Colon (tissue), 2 donors: ENCODE results near the gene PRXL2B.

Experiments used
- FAIRE-seq: peaks from 2 replicates; lab custom pipeline; 2012; peaks lifted over from hg19 to GRCh38; lab: Jason Lieb, UNC
- donor health status: control.
- donor health status: control.

The PRXL2B gene

DNA sequence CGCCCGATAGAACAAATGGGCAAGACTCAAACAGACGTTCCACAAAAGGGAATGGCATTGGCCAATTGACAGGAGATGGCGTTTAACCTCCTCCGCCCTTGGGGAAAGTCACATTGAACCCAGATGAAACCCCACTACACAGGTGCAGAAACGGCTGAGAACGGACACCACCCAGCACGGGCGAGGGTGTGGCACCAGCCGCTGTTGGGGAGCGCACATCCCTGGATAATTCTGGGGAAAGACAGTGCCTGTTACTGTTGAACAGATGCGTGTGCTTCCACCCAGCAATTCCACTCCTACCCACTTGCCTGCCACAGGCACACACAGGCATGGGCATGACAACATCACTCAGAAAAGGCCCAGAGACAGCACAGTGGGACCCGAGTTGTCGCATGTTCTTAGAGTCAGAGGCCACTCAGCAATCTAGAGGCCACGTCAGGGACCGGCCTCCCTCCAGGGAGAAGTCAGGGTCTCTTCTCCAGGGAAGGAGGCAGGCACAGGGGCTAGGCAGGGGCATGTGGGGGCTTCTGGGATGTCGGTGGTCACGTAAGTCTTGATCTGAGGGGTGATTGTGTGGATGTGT is 15.2 kb downstream of the PRXL2B start:
- no peak for FAIRE-seq

GRCh38 chr1:2602311-2602835 is 15.8 kb downstream of the PRXL2B start:
- no peak for FAIRE-seq

- FAIRE-seq, result no peak
Measured at GRCh38 chr1:2602866-2603520, 16.4 kb downstream of the PRXL2B start.

DNA sequence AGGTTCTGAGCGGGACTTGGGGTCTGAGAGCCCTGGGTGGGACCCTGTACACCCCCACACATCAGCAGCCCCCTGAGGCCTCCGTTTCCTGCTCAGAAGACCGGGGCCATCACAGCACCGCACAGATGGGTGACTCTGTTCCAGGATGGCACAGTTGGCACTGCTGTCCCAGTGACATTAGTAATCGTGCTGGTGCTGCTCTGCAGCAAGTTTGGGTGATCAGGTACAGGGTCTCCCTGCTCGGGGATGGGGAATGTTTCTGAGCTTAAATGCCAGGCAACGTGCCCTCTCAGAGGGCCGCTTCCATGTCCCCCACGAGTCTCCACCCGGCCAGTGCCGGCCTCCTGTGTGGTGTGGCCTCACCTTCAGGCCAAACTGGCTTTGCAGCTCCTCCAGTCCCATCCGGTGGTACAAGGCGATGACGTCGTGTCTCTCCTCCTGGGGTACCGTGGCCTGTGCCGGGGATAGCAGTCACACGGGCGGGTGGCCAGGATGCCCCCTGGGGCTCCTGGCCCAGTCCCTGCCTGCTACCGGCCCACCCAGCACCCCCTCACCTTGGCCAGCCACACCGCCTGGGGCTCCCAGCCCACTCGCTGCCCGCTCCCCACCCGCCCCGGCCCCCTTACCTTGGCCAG is 17.1 kb downstream of the PRXL2B start:
- FAIRE-seq, result no peak

DNA sequence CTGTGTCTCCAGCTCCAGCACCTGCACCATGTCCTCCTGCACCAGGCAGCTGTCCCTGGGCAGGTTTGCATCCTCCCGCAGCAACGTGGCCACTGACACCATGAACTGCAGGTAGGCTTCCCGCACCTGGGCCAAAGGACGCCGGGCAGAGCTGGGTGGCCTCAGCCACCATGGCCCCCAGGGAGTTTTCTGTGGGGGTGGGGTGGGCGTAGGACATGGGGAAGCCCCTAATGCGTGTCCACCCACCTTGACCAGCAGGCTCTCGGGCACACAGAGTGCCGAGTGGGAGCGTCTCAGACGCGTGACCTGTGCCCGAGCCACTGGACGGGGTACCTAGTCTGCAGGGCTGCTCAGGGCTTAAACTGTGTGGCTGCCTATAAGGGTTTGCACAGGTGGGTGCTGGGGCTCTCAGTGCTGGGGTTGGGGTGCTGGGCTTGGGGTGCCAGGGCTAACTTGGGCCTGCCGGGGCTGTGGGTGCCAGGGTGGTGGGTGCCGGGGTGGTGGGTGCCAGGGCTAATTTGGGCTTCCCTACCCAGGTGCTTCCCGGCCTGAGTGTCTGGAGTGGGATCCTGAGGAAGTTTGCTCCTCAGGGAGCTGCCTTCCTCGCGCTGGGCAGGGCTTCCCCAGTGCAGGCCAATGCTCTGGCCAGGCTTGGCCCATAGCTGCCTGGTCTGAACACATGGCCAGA is 17.7 kb downstream of the PRXL2B start:
- no peak for FAIRE-seq

DNA sequence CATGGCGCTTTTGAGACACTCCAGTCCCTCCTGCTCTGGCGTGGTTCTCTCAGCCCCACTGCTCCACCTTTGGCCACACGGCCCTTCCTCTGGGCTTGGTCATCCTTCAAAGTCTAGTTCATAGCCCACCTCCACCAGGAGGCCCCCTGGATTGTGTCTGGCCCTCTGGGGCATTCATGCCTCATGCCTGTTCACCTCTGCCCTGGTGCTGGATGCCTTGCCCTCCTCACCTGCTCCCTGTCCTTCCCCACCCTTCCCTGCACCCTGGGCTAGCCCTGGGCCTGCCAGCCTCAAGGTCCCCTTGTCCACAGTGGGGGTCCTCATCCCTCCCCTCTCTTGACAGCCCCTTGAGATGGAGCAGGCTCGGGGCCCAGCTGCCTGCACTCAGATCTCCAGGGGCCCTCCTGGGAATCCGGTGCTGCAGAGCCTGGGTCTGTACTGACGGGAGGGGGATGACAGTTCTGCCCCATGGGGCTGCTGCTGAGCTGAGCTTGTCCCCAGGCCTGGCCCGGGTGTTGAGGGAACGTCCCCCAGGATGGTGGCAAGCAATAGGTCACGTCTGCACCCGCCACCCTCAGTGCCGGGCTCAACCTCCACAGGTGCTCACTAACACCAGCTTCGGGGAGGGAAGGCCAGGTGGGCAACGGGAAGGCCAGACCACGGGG is 18.4 kb downstream of the PRXL2B start:
- FAIRE-seq, result no peak

DNA sequence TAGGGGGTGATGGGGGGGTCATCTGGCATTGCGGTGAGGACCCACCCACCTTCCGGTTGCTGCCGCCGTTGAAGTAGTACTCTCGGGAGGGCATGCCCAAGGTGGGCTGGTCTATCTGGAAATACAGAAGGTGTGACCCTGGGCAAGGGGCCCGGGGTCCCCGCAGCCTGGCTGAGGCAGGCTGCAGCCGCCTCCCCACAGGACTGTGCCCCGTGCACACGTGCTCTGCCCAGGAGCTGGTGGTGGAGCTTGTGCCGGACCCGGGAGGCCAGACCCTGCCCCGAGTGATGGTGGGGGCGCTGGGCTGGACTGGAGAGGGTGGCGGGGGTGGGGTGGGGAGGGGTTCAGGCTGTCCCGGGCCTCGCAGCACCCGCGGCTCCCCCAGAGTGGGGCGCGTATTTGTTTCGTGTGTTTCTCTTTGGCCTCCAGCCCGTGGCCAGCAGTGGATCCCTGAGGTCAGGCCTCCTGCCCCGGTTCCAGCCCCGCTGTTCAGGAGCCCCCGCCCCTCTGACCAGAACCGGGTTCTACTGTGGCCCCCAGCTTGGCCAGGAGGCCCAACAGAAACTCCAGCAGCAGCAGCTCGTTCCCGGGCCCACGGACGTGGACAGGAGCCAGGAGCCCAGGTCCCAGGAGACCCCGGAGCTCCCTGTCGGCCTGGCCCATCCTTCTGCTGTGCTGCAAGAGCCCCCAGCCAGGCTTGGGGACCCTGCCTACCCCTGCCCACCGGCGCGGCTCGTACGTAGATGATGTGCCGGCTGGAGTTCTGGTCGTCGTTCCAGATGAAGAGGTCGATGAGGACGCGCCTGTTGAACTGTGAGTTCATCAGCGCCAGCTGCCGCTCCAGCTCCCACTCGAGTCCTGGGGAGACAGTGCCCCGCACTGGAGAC is 19.2 kb downstream of the PRXL2B start:
- FAIRE-seq, result no peak

DNA sequence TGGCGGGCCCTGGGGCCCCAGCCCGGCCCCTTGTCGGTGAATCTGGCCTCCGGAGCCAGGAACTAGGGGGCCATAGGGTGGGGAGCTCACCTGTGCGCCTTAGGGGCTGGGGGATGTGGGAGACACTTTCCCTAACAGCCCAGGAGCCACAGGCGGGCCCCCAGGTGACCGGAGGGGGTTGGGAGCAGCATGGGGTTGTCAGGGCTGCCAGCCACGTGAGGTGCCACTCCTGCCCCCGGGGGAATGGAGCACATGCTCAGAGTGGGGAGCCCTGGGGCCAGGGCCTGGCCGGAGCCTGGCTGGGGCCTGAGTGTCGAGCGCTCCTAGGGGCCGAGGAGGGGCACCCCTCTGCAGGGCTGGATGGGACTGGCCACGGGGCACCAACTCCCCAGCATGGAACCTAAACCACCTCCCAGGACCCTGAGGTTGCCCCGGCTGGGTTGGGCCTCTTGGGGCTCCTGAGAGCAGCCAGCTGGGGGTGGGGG is 19.9 kb downstream of the PRXL2B start:
- FAIRE-seq, result no peak

GRCh38 chr1:2606881-2607621 is 20.5 kb downstream of the PRXL2B start:
- no peak for FAIRE-seq

DNA sequence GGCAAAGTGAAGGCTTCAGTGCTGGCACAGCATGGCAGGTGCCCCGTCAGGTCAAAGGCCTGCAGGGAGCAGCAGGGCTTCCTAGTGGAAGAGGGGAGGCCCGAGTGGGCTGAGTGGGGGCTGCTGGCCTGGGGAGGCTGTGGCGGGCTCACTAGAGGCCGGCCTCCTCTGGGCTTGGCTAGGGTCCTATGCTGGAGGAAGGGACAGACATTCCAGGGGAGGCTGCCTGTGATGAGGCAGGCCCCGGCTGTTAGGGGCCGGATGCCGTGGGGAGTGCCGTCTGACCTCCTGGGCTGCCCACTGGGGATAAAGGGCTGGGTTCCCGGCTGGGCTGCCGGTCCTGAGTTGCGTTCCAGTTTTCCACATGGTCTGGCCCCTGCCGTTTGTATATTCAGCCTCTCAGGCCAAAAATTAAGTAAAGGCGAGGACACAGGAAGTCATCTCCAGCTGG is 21.1 kb downstream of the PRXL2B start:
- FAIRE-seq, result no peak

GRCh38 chr1:2609319-2610035 is 22.9 kb downstream of the PRXL2B start:
- FAIRE-seq, result no peak

GRCh38 chr1:2610036-2610959 is 23.7 kb downstream of the PRXL2B start:
- no peak for FAIRE-seq

DNA sequence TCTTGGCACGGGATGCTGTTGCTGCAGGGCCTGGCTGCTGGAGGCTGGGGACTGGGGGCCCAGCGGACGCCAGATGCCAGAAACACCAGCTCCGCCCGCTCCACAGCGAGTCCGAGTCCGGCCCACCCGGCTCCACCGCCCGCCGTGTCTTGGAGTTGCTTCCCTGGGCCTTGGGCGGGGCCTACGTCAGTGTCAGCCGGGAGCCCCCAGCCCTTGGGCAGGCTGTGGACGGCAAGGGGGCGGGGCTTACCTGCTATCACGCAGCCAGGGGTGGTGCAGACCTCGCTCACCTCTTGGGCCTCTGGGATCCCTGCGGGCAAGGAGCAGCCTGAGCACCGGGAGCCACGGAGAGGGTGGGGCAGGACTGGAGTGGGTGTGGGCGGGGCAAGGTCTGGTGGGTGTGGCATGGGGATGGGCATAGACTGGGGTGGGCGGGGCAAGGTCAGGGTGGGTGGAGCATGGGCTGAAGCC is 24.5 kb downstream of the PRXL2B start:
- no peak for FAIRE-seq

GRCh38 chr1:2611621-2612437 is 25.3 kb downstream of the PRXL2B start:
- no peak for FAIRE-seq

GRCh38 chr1:2612591-2613365 is 26.2 kb downstream of the PRXL2B start:
- no peak for FAIRE-seq

DNA sequence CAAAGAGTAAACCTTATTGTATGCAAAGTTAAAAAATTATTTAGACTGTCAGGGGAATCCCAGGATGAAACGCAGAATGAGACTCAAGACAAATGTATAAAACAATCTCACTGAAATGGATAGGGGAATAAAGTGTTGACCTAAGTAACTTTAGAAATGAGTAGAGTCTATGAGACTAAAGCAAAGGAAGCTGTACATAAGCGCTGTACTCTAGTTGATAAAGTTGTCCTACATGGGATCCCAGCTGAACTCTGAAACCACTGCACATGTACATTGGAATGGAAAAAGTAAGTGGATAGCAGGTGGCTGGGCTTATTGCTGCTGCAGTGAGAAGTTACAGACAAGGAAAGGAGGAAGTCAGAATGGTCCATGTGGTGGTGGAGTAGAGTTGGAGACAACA is 27.6 kb downstream of the PRXL2B start:
- FAIRE-seq, result no peak
